Tibial nerve (tissue), 3 donors: ENCODE data around the gene SLMAP.

Source experiments
- POLR2A ChIP-seq, 2 donors: fragments of 450-650 bp; IDR thresholded peaks; one replicate each; pipeline ENCODE4 v1.6.1; 2017; ENCODE audit warnings: antibody characterized with exemption in 2 of 2, mild to moderate bottlenecking in 2 of 2, moderate library complexity in 2 of 2
- TF ChIP-seq, protein P1 (sequence below), 5 experiments: fragments of 200-600 bp in 3 of 5; fragments of 450-650 bp in 2 of 5; sonication (generic) in 3 of 5; IDR thresholded peaks; one replicate each; pipeline ENCODE4 v1.5.1; 2016 to 2019; ENCODE audit warnings: antibody characterized with exemption in 5 of 5, mild to moderate bottlenecking in 3 of 5, moderate library complexity in 2 of 5

DNA sequence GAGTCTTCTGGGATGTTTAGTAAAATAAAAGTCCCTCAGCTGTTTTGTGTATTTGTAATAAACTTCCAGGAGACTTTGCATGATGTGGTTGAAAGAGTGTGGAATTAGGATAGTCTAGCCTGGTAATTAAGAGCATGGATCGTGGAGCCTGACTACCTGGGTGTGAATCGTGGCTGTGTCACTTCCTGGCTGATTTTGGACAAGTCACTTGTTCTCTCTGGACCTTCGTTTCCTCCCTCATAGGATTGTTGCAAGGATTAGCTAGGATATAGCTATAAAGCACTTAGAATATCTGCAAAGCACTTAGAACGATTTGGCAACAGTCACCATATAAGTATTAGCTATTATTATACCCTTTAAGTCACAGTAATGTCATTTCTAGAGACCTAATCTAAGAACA is 40.2 kb downstream of the SLMAP start:
- TF ChIP-seq, protein P1, sequence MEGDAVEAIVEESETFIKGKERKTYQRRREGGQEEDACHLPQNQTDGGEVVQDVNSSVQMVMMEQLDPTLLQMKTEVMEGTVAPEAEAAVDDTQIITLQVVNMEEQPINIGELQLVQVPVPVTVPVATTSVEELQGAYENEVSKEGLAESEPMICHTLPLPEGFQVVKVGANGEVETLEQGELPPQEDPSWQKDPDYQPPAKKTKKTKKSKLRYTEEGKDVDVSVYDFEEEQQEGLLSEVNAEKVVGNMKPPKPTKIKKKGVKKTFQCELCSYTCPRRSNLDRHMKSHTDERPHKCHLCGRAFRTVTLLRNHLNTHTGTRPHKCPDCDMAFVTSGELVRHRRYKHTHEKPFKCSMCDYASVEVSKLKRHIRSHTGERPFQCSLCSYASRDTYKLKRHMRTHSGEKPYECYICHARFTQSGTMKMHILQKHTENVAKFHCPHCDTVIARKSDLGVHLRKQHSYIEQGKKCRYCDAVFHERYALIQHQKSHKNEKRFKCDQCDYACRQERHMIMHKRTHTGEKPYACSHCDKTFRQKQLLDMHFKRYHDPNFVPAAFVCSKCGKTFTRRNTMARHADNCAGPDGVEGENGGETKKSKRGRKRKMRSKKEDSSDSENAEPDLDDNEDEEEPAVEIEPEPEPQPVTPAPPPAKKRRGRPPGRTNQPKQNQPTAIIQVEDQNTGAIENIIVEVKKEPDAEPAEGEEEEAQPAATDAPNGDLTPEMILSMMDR (IDR thresholded peaks at IDR 0.05) = no peak
- no peak for TF ChIP-seq POLR2A (IDR thresholded peaks at IDR 0.05)
